ENCODE measurements around the gene TPST1.
"Not testable (repeated sequence)": the region's sequence is repeated elsewhere in the genome, so short reads cannot be mapped to it uniquely, and the experiment has no call there.

TPST1 gene

GRCh38 chr7:66296557-66296956 is 91.4 kb downstream of the TPST1 start:
- no peak for DNase-seq

DNA sequence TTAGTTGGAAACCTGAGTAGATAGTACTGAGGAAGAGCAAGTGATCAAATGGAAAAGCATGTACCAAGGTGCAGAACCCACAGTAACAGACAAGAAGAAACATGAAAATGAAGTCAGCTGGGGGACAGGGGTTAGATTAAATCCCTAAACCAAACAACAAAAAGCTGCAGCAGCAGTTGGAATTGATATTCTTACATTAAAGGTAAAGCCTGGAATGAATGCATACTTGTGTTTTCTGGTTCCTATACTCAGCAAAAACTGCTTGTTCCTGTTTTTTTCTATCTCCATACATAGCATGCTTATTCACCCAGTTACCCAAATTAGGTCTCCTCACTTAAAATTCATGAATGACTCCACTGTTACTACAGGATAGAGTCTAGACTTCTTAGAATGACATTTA is 92.4 kb downstream of the TPST1 start:
- no peak for DNase-seq

DNA sequence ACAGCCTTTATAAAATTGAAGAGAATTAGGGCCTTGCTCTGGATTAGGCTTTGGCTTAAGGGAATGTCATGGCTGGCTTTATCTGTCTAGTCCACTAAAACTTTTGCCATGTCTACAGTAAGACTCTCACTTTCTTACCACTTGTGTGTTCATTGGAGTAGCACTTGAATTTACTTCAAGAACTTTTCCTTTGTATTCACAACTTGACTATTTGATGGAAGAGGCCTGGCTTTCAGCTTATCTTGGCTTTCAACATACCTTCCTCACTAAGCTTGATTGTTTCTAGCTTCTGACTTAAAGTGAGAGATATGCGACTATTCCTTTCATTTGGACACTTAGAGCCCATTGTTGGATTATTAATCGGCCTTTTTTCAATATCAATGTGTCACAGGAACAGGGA is 96.1 kb downstream of the TPST1 start:
- DNase-seq: no peak

DNA sequence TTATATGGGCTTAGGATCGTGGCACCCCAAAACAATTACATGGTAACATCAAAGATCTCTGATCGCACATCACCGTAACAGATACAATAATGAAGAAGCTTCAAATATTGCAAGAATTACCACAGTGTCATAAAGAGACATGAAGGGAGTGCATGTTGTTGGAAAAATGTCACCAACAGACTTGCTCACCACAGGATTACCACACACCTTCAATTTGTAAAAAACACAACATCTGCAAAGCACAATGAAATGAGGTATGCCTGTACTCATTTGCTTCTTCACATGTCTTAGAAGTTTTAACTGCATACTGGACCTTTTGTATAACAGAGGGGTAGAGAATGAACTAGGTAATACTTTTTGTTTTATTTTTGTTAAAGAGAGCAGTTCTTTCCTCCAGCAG is 96.6 kb downstream of the TPST1 start:
- DNase-seq: no peak

- no peak for DNase-seq
Measured at GRCh38 chr7:66303454-66304155, 98.5 kb downstream of the TPST1 start.

GRCh38 chr7:66304536-66304935 is 99.4 kb downstream of the TPST1 start:
- DNase-seq: no peak

DNA sequence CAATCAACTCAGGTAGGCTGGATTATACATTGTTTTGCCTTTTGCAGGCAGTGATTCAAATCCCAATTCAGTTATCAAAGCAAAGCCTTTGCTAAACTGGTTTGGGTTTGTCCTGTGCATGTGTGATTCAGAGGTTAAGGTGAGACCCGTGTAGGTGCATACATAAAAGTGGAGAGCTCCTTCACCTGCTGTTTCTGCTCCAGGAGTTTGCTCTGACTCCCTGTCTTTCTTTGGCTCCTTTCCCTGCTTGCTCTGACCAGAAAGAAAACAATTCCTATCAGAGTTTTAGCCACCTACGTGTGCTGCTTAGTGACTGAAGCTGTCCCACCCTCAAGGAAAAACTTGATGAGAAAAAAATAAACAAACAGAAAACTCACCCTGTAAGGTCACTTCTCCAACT is 101.1 kb downstream of the TPST1 start:
- DNase-seq: no peak

DNA sequence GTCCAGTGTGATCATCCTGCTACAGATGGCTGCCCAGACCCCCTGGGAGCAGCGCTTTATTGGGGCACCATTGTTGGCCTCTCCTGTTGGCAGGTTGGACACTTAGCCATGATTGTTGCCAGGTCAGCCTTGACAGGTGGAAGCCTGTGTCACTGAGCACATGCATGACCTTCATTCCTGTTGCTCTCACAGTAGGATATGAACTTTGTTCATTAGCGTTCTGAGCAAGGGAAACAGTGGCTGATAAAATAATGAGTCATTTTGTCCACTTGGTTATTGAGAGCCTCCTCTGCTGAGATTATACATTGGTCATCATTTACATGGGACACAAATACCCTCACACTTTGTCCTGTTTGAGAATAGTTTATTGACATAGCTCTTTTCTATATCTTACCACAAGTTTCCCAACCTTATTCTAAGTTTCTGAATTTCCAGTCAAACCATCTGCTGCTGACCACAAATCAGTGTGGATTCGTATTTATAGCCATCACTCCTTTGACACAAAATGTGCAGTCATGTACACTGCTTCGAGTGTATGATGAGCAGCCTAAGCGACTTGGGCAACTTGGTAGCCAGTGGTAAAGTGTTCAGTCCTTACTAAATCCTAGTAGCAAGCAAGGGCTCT is 102.6 kb downstream of the TPST1 start:
- DNase-seq: no peak

DNA sequence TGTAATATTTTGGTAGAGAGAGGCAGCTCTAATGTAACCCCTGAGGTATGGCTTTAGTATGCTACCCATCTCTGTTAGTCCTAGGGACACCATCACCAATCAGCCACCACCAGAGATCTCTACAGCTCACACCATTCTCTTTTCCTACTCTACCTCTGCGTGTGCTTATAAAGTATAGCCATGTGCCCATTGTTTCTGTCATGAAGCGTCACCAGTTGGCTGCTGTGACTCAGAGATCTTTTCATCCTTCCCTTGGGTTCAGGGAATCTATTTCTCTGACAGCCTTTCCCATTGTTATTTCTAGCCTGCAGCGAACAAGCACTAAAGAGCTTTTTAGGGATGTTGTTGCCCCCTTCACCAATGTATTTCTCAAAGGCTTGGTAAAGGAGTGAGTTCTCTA is 103.3 kb downstream of the TPST1 start:
- no peak for DNase-seq

DNA sequence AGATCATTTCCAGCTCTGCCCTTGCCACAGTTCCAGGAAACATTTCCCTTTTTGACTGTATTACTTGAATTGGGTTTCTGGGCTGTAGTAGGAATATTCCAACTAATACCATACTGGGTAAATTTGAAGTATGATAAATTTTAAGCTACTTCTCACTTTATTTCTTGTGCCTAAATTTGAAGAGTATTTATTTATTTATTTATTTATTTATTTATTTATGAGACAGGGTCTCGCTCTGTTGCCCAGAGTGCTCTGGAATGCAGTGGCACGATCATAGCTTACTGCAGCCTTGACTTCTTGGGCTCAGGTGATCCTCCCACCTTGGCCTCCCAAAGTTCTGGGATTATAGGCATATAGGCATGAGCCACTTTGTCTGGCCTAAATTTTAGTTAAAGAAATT is 105.5 kb downstream of the TPST1 start:
- no peak for DNase-seq

- DNase-seq: no peak
Measured at GRCh38 chr7:66313886-66314568, 108.9 kb downstream of the TPST1 start.

DNA sequence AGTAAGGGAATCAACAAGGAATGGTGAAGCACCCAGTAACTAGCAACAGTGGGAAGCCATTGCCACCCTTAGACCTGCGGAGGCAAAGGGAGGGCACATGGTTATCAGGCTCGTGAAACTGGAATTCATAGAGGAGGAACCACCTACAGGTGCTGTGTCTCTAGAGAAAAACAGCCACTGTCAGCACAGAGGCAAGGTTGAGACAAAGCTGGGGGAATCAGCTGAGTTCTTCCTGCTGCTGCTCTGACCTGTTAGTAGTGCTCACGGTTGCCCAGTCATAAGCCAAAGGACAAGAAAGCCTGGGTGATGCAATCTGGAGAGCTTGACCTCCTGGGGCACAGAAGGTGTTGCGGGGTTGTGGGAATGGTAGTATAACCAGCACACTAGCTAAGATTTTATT is 110.1 kb downstream of the TPST1 start:
- DNase-seq: no peak

- no peak for DNase-seq
Measured at GRCh38 chr7:66319407-66319979, 114.4 kb downstream of the TPST1 start.

DNA sequence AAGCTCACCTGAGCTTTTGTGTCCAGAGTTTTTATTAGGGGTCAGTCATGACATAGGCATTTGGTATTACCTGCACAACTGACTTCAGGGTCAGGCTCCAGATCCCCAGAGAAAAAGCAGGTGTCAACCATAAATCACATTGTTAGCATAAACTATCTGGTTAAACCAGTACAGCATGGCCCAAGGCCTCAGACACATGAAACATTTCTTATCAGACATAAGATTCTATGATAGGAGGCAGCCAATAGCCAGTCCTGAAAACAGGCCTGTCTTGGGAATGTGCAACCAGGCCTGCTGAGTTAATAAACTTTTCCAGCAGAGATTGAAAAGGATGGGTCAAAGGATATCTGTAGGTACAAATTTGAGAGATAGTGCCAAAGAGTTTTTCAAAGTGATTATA is 116.1 kb downstream of the TPST1 start:
- no peak for DNase-seq

GRCh38 chr7:66323114-66323796 is 118.1 kb downstream of the TPST1 start:
- DNase-seq: no peak

GRCh38 chr7:66324985-66325384 is 119.9 kb downstream of the TPST1 start:
- not testable (repeated sequence) for DNase-seq

DNA sequence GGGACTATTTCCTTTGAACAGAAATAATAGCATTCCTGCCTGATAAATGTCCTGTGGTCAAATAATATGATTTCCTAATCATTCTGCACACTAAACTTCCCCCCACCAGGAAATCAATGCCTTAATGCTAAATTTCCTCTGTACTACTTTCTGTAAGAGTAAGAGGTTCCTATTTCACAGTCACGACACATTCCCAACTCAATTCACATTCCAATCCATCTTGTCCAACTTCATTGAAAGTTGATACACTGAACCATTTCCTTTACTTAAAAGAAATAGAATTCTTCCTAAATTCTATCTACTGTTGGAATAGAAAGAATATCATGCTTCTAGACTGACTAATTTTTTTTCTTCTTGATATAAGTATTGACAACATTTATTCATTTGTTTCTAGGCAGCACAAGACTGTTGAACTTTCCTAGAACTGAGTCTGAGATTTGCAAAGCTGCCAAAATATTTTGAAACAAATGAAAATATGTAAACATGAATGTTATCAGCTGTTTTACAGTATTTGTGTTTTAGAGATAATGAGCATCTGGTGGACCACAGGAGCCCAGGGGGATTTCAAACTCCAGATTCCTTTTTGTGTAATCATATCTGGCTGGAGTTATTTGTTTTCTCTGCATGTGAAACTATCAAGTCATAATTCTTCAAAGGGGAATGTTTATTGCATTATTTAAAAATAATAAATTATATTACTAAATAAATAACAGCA is 121.5 kb downstream of the TPST1 start:
- no peak for DNase-seq

GRCh38 chr7:66330961-66331360 is 125.8 kb downstream of the TPST1 start:
- no peak for DNase-seq

GRCh38 chr7:66331883-66332282 is 126.7 kb downstream of the TPST1 start:
- DNase-seq: no peak

GRCh38 chr7:66333443-66333842 is 128.3 kb downstream of the TPST1 start:
- DNase-seq: no peak

- DNase-seq: no peak
Measured at GRCh38 chr7:66335318-66335717, 130.2 kb downstream of the TPST1 start.

DNA sequence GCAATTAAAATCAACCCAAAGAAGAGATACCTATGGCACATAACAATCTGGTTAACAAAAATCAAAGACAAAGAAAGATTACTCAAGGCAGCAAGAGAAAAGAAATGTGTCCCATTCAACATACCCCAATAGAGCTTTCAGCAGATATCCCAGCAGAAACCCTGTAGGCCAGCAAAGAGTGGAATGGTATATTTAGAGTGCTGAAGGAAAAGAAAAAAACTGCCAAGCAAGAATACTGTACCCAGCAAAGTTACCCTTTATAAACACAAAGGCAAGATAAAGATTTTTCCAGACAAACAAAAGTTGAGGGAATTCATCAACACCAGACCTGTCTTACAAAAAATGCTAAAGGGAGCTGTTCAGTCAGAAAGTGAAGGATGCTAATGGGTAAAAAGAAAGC is 131.6 kb downstream of the TPST1 start:
- DNase-seq: no peak

GRCh38 chr7:66339141-66339540 is 134.0 kb downstream of the TPST1 start:
- DNase-seq: no peak
